ENCODE measurements around the gene INPP5D. TPM values are rescaled to one million over a fixed set of nuclear protein-coding genes. Genes with fewer than 3 reads are reported as not detected.

The INPP5D gene
- polyA plus RNA-seq, 1 of the 3 experiments (the other 2 are of a cell fraction): 1.3 TPM

DNA sequence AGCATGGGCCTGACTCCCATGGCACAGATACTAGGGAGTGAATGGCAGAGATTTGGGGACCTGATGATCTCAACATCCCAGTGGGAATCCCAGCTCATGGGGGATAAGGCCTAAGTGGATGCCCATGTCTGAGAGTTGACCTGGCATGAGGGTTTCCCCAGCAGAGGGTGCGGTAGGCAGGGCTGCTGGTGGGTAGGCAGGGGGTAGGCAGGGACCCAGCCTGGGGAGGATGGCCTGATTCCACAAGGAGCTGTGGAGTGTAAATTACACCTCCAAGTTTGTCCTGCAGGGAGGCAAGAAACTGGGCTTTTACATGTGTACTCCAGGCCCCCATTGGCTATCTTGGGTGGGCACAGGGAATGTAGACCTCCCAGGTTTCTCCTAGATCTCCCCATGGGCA is 46.9 kb downstream of the INPP5D start:
- Histone ChIP-seq H4K20me1 (ENCODE audit: insufficient read depth) (no peaks in the 10 kb centered on the region), H3K36me3 (replicated peaks in 1 of 2; ENCODE audit: control insufficient read depth in 1 of 2, insufficient read depth in 2 of 2, low read length in 1 of 2) (no peaks in the 10 kb centered on the region), H3K4me1 (ENCODE audit: control insufficient read depth in 1 of 2, insufficient read depth in 2 of 2, low read depth in 1 of 2, low read length in 1 of 2) (no peaks in the 10 kb centered on the region), H2AFZ (ENCODE audit: low read depth) (no peak overlapping the region), H3F3A (replicated peaks; ENCODE audit: insufficient read depth) (no peaks in the 10 kb centered on the region), H3K4me3 (ENCODE audit: low read depth in 2 of 2, low read length in 1 of 2) (no peak overlapping the region), H3K27me3 (ENCODE audit: insufficient read depth) (no peaks in the 10 kb centered on the region; the same call in 1 of the 2 replicates), H3K9me2 (no peaks in the 10 kb centered on the region), H3K4me2 (no peak overlapping the region), H3K79me2 (ENCODE audit: insufficient read depth) (no peaks in the 10 kb centered on the region), H3K27ac (ENCODE audit: low read depth in 2 of 2, low read length in 1 of 2) (no peak overlapping the region), H3K9ac (no peak overlapping the region), H3K9me3 (no peaks in the 10 kb centered on the region)
- ChIA-PET POLR2A (no interaction called here), CTCF (interaction anchor here (0.6 to 1.9 kb wide), 2 partner anchors 12 to 337 kb away, joined by 3 to 4 read pairs; no protein-coding TSS in a partner anchor)
- 63% methylated on average over 1 of the region's 1 CpG for WGBS (ENCODE audit: low lambda C conversion rate)
- DNase-seq: no peak
- TF ChIP-seq RAD21 (IDR thresholded peaks at IDR 0.05; ENCODE audit: low read length) (no peak), RFX5 (IDR thresholded peaks at IDR 0.05; ENCODE audit: low read length) (no peak)
- TF ChIP-seq, protein P1, sequence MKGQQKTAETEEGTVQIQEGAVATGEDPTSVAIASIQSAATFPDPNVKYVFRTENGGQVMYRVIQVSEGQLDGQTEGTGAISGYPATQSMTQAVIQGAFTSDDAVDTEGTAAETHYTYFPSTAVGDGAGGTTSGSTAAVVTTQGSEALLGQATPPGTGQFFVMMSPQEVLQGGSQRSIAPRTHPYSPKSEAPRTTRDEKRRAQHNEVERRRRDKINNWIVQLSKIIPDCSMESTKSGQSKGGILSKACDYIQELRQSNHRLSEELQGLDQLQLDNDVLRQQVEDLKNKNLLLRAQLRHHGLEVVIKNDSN (IDR thresholded peaks at IDR 0.05; ENCODE audit: borderline replicate concordance, low read depth): no peak

DNA sequence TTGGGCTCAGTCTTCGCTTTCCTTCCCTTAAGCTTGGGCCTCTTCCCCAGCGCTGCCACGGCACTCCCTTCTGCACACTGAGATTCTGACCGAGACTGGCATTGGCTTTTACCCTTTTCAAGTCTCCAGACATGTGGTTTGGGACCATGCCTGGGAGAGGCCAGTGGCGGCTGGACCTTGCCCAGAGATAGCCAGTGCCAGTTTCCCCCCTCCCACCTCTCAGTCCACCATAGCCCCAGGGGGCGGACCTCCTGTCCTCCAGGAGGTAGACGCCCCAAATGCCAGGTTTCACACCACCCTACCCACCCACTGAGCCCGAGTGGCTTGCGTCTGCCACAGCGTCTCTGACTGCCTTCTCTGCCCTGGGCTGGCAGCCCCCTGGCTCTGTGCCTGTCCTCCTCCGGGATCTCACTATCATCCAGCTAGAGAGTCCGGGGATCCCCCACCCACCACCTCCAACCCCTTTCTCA is 47.7 kb downstream of the INPP5D start:
- Histone ChIP-seq H4K20me1 (ENCODE audit: insufficient read depth) (no peaks in the 10 kb centered on the region), H3F3A (replicated peaks; ENCODE audit: insufficient read depth) (no peaks in the 10 kb centered on the region), H2AFZ (ENCODE audit: low read depth) (no peak overlapping the region), H3K79me2 (ENCODE audit: insufficient read depth) (no peaks in the 10 kb centered on the region), H3K9me3 (no peaks in the 10 kb centered on the region), H3K36me3 (replicated peaks in 1 of 2; ENCODE audit: control insufficient read depth in 1 of 2, insufficient read depth in 2 of 2, low read length in 1 of 2) (no peaks in the 10 kb centered on the region), H3K9me2 (no peaks in the 10 kb centered on the region), H3K27me3 (ENCODE audit: insufficient read depth) (no peaks in the 10 kb centered on the region; the same call in 1 of the 2 replicates), H3K27ac (ENCODE audit: low read depth in 2 of 2, low read length in 1 of 2) (no peak overlapping the region), H3K4me1 (ENCODE audit: control insufficient read depth in 1 of 2, insufficient read depth in 2 of 2, low read depth in 1 of 2, low read length in 1 of 2) (no peaks in the 10 kb centered on the region), H3K4me3 (ENCODE audit: low read depth in 2 of 2, low read length in 1 of 2) (no peak overlapping the region), H3K9ac (no peak overlapping the region), H3K4me2 (no peak overlapping the region)
- no peak for DNase-seq
- POLR2A ChIA-PET: no interaction called here
- 38% methylated on average over 8 of the region's 12 CpGs for WGBS (ENCODE audit: low lambda C conversion rate)
- TF ChIP-seq, protein P2, sequence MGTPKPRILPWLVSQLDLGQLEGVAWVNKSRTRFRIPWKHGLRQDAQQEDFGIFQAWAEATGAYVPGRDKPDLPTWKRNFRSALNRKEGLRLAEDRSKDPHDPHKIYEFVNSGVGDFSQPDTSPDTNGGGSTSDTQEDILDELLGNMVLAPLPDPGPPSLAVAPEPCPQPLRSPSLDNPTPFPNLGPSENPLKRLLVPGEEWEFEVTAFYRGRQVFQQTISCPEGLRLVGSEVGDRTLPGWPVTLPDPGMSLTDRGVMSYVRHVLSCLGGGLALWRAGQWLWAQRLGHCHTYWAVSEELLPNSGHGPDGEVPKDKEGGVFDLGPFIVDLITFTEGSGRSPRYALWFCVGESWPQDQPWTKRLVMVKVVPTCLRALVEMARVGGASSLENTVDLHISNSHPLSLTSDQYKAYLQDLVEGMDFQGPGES (IDR thresholded peaks at IDR 0.05; ENCODE audit: low read depth, low read length): no peak
- TF ChIP-seq FOXJ3 (CRISPR knock-in tag; IDR thresholded peaks at IDR 0.05): no peak
- TF ChIP-seq RXRA (IDR thresholded peaks at IDR 0.05; ENCODE audit: borderline replicate concordance, low read depth): no peak
- no peak for TF ChIP-seq TAF1 (IDR thresholded peaks at IDR 0.05; ENCODE audit: borderline replicate concordance, low read depth, low read length)
- no peak for TF ChIP-seq EP300 (IDR thresholded peaks at IDR 0.05; ENCODE audit: borderline replicate concordance in 1 of 2, low read depth in 1 of 2, low read length in 1 of 2)
- TF ChIP-seq, protein P3, sequence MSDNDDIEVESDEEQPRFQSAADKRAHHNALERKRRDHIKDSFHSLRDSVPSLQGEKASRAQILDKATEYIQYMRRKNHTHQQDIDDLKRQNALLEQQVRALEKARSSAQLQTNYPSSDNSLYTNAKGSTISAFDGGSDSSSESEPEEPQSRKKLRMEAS (IDR thresholded peaks at IDR 0.05; ENCODE audit: low read depth): no peak
- no peak for TF ChIP-seq POLR2AphosphoS5 (IDR thresholded peaks at IDR 0.05; ENCODE audit: low read depth, low read length)
- TF ChIP-seq, protein P4, sequence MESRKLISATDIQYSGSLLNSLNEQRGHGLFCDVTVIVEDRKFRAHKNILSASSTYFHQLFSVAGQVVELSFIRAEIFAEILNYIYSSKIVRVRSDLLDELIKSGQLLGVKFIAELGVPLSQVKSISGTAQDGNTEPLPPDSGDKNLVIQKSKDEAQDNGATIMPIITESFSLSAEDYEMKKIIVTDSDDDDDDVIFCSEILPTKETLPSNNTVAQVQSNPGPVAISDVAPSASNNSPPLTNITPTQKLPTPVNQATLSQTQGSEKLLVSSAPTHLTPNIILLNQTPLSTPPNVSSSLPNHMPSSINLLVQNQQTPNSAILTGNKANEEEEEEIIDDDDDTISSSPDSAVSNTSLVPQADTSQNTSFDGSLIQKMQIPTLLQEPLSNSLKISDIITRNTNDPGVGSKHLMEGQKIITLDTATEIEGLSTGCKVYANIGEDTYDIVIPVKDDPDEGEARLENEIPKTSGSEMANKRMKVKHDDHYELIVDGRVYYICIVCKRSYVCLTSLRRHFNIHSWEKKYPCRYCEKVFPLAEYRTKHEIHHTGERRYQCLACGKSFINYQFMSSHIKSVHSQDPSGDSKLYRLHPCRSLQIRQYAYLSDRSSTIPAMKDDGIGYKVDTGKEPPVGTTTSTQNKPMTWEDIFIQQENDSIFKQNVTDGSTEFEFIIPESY (IDR thresholded peaks at IDR 0.05; ENCODE audit: borderline replicate concordance, low read depth): no peak
- CTCF ChIA-PET: interaction anchor here (1.4 to 1.9 kb wide), 2 partner anchors 11 to 13 kb away, joined by 3 to 4 read pairs; no protein-coding TSS in a partner anchor
